D721Med (cell line): ENCODE measurements around the gene RIMS4.
"Not testable (repeated sequence)": the region's sequence is repeated elsewhere in the genome, so short reads cannot be mapped to it uniquely, and the experiment has no call there.

Source experiments
- DNase-seq: peaks from one replicate; pipeline ENCODE4 v3.0.0; 2011; ENCODE audit warnings: low spot score; ENCODE audit not compliant: insufficient read length
- FAIRE-seq: peaks from 2 replicates; lab custom pipeline; 2011; peaks lifted over from hg19 to GRCh38; lab: Jason Lieb, UNC
- TF ChIP-seq, protein P1 (sequence below): IDR thresholded peaks from 2 replicates; pipeline ENCODE4 v1.5.1; 2012; ENCODE audit warnings: mild to moderate bottlenecking, control low read depth; ENCODE audit not compliant: insufficient read depth; ENCODE audit errors: missing control alignments

Gene RIMS4

DNA sequence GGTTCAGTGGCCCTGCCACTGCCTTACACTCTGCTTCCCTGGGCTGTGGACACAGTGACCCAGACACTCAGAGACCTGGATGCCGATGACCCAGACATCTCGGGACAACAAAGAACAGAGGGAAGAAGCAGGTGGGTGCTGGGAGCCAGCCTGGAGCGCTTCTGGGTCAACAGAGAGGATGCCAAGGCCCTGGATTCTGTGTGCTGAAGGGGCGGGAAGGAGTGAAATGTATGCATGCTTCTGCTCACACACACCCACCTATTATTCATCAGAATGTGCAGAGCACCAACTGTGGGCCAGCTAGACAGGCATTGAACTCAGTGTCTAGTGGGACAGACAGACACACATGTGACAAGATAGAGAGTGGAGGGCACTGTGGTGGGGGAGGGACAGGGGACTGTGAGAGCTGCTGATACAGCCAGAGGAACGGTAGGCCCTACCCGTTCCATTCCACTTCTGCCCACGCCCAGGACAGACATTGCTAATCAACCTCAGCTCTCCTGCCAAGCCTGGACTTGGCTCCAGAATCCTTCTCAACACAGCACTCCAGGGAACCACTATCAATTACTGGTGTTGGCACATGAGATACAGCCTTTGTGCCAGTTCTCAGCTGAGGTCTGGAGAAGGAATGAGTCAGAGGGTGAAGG is 44.5 kb downstream of the RIMS4 start:
- DNase-seq (no peak), FAIRE-seq (no peak)
- TF ChIP-seq, protein P1, sequence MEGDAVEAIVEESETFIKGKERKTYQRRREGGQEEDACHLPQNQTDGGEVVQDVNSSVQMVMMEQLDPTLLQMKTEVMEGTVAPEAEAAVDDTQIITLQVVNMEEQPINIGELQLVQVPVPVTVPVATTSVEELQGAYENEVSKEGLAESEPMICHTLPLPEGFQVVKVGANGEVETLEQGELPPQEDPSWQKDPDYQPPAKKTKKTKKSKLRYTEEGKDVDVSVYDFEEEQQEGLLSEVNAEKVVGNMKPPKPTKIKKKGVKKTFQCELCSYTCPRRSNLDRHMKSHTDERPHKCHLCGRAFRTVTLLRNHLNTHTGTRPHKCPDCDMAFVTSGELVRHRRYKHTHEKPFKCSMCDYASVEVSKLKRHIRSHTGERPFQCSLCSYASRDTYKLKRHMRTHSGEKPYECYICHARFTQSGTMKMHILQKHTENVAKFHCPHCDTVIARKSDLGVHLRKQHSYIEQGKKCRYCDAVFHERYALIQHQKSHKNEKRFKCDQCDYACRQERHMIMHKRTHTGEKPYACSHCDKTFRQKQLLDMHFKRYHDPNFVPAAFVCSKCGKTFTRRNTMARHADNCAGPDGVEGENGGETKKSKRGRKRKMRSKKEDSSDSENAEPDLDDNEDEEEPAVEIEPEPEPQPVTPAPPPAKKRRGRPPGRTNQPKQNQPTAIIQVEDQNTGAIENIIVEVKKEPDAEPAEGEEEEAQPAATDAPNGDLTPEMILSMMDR = no peak

DNA sequence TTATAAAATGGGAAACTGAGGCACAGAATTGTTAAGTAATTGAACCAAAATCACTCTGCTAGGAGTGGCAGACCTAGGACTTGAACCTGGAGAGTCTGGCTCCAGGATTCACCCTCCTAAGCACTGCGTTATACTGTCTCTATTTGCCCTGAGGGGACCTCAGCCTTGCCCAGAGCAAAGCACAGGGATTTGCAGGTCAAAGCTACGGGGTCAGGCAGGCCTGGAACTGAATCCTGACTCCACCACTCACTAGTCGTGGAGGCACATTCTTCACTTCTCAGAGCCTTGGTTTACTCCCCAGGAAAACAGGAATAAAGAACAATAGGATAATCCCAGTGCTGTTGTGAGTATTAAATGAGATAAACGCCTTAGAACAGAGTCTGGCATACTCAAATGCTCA is 45.3 kb downstream of the RIMS4 start:
- FAIRE-seq (no peak), DNase-seq (no peak)
- TF ChIP-seq, protein P1 = no peak

DNA sequence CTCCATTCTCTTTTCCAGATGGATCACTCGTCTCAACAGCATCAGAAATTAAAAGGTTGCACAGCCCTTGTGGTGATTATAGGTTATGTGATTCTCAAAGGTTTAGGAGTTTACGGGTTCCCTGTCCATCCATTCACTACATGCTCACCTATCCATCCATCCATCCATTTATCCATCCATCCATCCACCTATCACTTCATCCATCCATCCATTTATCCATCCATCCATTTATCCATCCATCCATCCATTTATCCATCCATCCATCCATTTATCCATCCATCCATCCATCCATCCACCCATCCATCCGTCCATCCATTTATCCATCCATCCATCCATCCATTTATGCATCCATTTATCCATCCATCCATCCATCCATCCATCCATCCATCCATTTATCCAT is 46.5 kb downstream of the RIMS4 start:
- not testable (repeated sequence) for FAIRE-seq, DNase-seq

DNA sequence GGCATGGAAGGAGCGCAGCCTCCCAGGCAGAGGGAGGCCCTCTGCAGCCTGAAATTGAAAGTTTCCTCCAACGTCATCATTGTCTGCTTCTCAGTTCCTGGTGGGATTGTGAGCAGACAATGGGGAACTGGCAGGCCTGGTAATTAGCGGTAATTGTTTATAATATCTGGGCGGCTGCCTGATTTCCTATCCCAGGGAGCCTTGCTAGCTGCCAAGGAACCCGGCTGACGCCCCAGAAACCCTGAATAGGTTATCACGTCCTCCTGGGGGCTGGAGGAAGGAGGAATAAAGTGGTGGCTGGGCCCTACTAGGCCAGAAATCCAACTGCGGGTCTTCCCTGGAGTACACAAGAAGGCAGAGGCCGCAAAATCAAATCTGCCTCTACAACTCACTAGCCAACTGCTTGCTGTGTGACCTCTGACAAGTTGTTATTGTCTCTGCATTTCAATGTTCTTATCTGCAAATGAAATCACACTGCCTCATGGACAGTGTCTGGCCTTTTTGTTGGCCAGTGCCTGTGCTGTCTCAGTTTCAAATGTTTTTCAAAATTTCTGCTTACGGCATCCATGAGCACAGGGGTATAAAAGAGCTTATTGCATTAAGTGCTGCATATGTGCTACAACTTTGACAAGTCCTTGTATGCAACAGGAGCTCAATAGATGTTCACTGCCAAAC is 47.7 kb downstream of the RIMS4 start:
- no peak for FAIRE-seq
- TF ChIP-seq, protein P1 = no peak
- DNase-seq = no peak

DNA sequence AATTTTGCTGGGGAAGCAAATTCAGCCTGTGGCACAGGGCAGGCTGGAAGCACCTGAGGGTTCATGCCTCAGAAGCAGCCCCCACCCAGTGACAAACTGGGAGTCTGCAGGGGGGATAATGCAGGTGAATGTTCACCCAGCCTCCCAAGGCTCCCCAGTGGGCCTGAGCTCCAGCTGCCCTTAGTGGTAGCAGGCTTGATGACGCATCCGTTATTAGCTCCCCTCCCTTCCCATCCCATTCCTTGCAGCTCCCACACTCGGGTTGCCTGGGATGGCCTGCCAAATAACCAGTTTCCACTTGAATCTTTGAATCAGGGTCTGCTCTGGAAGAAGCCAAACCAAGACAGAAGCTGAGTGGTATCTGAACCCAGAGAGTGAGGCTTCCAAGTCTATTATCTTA is 48.9 kb downstream of the RIMS4 start:
- FAIRE-seq = no peak
- no peak for DNase-seq
- TF ChIP-seq, protein P1 = no peak

DNA sequence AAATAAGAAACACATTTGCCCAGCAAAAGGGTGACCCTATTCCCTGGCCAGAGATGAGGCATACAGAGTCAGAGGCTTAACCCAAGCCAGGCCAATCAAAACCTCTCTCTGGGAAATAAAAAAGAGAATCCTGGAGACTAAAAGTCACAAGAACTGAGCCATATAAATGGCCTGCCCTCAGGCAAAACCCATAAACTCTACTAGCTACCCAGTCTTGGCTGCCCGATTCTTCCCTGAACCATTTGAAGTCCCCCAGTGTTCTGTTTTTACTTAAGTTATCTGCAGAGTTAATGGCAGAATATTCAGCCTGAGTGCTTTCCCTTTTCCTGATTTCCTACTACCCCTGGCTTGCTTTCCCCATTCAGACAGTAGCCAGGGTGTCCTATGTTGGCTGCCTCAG is 50.8 kb downstream of the RIMS4 start:
- TF ChIP-seq, protein P1 = no peak
- FAIRE-seq = no peak
- DNase-seq = no peak

DNA sequence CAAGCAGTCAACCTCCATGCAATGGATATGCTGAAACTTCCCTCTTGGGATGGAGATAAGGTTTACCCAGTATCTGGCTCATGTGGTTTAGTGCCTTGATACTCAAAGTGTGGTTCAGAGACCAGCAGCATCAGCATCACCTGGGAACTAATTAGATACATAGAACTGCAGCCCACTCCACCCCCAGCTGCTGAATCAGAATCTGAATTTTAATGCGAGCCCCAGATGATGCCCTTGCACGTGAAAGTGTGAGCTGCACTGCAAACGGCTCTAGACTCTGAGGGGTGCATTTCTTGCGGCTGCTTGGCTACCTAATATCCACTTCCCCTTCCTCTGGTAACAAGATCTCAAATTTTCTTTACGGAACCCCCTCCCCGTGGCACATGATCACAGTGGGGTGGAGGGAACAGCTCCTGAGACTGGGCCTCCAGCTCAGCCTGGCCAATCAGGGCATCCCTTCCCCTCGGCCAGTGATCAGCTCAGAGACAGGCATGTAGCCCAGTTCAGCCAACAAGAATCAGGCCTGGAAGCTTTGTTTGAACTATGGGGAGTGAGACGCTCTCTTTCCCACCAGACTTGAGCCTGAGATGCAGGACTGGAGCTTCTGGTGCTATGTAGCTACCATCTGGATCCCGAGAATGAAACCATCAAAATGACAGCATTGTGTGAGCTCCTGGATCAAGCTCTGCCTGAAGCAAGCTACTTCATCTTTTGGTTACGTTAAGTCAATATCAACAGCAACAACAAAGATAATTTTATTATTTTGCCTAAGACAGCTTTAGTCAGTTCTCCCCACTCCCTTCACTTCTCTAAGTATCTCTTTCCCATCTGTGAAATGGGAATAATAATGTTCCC is 51.9 kb downstream of the RIMS4 start:
- DNase-seq (no peak), FAIRE-seq (no peak)
- TF ChIP-seq, protein P1 = no peak
